DMS153 (cell line): Measurements from ENCODE around the gene KDM4B.
"Not testable (repeated sequence)": the region's sequence is repeated elsewhere in the genome, so short reads cannot be mapped to it uniquely, and the experiment has no call there.

ENCODE experiments used
- DNase-seq: peaks from one replicate; lab custom pipeline; 2025; lab: John Stamatoyannopoulos, UW

KDM4B gene

GRCh38 chr19:5012688-5013457 is 44.0 kb downstream of the KDM4B start:
- no peak for DNase-seq

DNA sequence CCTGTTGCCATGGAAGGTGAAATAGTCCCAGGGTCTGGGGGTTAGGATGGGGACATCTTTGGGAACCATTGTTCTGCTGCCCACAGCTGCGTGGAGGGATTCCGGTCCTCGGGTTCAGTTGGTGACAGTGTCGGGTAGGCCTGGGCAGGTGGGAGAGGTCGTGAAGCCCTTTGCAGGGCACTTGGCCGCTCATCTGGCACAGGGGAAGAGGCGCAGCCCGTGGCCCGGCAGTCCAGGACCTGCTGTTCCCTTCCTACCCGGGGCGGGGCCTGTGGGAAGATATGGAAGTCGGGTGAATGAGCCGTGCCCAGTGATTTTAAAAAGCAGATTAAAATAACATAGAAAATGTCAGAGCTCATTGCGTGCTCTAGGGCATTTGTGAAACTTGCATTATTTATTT is 44.8 kb downstream of the KDM4B start:
- no peak for DNase-seq

GRCh38 chr19:5014941-5015340 is 46.0 kb downstream of the KDM4B start:
- DNase-seq: no peak

- no peak for DNase-seq
These were observed 47.4 kb downstream of the KDM4B start for GRCh38 chr19:5016268-5016667.

GRCh38 chr19:5016781-5017180 is 47.9 kb downstream of the KDM4B start:
- no peak for DNase-seq

GRCh38 chr19:5017235-5017634 is 48.3 kb downstream of the KDM4B start:
- no peak for DNase-seq

GRCh38 chr19:5018224-5019015 is 49.5 kb downstream of the KDM4B start:
- DNase-seq: no peak

DNA sequence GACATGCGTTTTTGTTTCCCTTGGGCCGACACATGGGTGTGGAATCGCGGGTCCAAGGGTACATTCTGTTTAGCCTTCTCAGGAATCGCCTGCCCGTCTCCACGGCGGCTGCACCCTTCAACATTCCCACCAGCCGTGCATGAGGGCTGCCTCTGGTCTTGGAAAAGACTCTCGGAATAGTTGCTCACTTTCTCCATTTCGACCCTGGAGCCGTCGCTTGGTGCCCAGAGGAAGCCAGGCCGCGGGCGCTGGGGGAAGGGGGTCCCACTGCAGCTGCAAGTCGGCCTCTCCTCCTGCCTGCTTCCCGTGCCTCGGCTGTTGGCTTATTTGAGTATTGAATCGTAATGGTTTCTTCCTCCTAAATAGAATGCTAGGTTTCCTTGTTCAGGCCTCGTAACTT is 51.5 kb downstream of the KDM4B start:
- DNase-seq: no peak

DNA sequence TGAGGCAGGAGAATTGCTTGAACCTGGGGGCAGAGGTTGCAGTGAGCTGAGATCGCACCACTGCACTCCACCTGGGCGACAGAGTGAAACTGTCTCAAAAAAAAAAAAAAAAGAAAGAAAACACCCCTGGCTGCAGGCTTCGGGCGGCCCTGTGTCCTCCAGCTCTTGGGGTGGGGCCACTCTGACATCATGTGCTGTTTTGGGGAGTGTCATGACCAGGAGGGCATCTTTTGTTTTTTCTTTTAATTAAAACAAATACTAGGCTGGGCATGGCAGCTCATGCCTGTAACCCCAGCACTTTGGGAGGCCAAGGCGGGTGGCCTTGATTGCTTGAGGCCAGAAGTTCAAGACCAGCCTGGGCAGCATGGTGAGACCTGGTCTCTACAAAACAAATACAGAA is 52.1 kb downstream of the KDM4B start:
- no peak for DNase-seq

DNA sequence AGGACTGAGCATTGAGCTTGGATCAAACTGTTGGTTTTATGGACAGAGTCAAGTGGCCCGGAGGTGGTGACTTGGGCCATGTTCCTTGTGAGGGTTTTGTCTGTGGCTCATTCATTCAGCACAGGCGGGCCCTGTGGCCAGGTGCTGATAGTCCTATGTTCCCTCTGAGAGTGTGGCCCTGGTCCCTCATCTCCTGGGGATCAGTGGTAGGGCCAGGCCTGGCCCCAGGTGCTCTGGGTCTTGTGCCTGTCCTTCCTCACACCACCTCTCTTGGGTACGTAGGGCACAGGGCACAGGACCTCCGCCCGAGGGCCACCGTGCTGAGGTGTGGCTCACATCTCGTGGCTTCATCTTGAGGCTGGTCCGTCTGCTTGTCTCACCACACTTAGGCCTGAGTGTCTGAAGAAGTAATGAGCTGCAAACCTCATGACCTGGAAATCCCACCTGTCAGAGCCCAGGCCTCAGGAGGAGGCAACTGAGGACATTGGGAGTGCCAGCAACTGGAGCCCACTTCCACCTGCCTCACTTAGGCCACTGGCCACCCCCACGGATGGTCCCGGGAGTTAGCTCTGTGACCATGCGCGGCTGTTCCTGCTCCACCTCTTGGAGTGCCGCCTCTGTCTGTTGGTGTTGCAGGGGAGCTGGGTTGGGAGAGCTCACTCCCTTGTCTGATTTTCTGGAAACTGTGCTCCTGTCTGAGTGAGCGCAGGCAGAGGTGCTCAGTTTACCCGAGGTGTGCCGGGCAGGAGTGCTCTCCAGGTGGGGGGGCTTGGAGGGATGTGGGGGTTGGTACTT is 53.4 kb downstream of the KDM4B start:
- DNase-seq: no peak

- no peak for DNase-seq
These were observed 54.2 kb downstream of the KDM4B start for GRCh38 chr19:5023128-5023571.

- DNase-seq: no peak
These were observed 55.4 kb downstream of the KDM4B start for GRCh38 chr19:5024282-5024681.

DNA sequence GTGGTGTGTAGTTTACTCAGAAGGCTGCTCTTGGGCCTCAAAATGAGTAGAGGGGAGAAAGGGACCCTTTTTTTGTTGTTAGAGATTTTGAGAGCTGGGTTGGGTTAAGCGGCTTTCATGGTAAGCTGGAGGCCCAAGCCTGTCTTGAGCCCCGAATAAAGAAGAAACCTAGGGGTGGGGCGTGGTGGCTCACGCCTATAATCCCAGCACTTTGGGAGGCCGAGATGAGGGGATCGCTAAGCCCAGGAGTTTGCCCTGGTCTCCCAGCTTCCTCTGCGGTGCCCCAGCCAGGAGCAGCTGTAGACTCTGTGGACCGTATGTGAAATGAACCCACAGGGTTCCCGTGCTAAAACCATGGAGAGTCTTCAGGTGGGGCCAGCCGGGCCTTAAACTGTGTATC is 56.1 kb downstream of the KDM4B start:
- DNase-seq: no peak

- DNase-seq: no peak
These were observed 57.9 kb downstream of the KDM4B start for GRCh38 chr19:5026706-5027273.

- no peak for DNase-seq
These were observed 59.4 kb downstream of the KDM4B start for GRCh38 chr19:5028229-5028886.

DNA sequence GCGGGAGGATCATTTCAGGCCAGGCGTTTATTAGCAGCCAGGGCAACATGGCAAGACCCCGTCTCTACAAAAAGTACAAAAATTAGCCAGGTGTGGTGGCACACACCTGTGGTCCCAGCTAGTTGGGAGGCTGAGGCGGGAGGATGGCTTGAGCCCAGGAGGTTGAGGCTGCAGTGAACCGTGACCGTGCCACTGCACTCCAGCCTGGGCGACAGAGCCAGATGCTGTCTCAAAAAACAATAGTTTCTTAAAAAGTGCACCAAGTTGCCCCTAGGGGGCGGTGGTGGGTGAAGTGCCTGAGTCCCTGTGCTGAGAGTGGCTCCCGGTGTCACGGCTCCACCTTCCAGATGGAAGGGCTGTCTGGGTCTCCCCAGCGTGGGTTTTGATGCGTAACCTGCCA is 60.7 kb downstream of the KDM4B start:
- not testable (repeated sequence) for DNase-seq

- DNase-seq: no peak
These were observed 61.4 kb downstream of the KDM4B start for GRCh38 chr19:5030136-5030820.

DNA sequence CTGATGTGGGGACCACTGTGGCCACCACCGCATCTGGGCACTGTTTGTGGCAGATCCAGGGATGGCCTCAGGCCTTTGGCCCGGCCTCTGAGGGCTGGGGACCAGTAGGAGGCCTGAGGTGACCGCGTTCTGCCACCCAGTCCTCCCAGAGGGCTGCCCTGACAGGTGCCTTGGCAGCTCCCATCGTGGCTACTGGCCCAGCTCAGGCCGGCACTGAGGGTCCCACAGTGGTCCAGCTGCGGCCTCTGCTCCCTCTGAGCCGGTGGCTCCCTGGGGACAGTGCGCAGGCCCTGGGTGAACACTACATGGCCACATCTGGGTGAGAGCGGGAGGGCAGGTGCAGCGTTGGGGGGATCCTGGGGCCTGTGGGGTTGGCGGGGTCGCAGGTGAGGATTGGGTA is 61.9 kb downstream of the KDM4B start:
- DNase-seq: no peak

DNA sequence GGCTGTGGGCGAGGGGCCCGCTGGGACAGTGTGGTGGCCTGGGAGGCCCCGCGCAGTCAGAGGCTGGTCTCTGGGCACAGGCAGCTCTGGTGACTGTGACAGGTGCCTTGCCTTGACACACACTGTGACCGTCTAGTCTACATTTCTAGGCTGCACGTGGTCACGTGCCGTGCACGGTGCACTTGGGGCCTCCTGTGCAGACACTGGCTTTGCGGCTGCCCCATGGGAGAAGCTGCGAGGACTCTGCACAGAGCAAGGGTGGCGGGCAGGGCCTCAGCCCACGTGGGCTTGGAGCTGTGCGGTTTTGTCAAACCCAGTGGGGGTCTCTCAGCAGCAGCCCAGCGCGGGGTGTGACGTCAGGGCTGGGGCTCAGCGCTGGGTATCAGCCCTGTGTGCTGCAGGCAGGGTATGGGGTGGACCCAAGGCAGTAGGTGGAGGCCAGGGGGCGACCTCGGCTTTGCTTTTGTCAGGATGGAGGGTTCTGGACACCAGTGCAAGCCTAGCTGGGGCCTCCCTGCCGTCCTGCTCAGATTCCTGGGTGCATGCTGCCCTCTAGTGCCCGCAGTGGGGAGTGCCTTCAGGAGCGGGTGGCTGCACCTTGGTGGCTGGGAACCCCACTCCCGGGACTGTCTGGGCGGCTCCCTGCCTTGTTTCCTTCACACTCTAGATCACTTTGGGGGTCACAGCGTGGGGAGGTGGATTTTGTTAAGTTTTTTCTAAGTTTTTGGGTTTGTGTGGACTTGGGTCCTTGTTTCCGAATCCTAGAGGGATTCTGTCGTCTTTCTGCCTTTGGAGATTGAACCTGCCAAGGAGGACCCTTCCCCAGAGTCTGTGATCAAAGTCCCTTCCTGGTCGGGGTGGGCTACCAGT is 62.6 kb downstream of the KDM4B start:
- no peak for DNase-seq
